ENCODE measurements around the gene OBSCN. TPM values are rescaled to one million over a fixed set of nuclear protein-coding genes. Genes with fewer than 3 reads are reported as not detected.

The OBSCN gene
- total RNA-seq, 1 experiment from 2014 or later: 29.1 TPM

DNA sequence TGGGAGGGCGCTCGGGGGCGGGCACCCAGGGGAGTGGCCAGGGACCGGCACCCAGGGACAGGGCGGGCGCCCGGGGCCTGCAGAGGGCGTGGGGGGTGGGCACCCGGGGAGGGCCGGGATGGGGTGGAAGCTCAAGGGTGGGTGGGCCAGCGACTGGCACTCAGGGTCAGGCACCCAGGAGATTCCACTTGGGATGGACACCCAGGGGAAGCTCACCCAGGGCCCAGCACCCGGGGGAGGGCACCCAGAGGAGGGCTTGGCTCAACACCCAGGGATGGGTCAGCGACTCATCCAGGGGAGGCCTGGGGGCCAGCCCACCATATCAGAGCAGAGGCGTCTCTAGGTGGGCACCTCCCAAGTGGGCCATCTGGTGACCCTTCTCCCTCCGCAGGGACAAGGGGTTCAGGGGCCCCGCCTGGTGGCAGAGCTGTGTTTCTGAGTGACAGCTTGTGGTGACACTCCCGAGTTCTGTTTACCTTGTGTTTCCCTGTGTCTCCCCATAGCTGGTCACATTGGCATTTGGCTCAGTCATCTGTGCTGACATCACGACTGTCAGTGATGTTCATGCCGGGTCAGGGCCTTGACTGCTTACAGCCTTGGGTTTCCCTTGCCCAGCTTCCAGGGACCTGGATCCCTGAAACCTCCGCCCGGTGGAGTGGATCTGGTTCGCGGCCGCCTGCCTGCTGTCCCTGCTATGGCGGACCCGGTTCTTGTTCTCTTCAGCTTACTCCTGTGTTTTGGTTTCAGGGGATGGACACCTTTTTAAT is 41.5 kb upstream of the OBSCN start:
- peaks cover 18% of the 10 kb centered on the region for H3K4me1 ChIP-seq (ENCODE audit: insufficient read depth, low read length)
- H2AFZ ChIP-seq (ENCODE audit: low read length): peak overlapping the region; percentile 51
- no peaks in the 10 kb centered on the region for H3F3A ChIP-seq (ENCODE audit: low read length, unreplicated experiment)
- peak overlapping the region; percentile 93 for H3K27ac ChIP-seq (ENCODE audit: low read length)
- intact Hi-C loops (cut with micrococcal nuclease): loop anchor here (1.0 to 10.0 kb wide), 9 partner anchors 26 to 1979 kb away; partner anchors contain the start of genes ACBD3, ARF1, GUK1 and MRPL55
- H3K36me3 ChIP-seq (ENCODE audit: low read depth, low read length): no peaks in the 10 kb centered on the region
- H3K9me3 ChIP-seq (ENCODE audit: low read length): no peaks in the 10 kb centered on the region
- CTCF ChIA-PET: interaction anchor here (0.6 to 2.5 kb wide), 4 partner anchors 35 to 1063 kb away, joined by 3 to 19 read pairs (median 10); no protein-coding TSS in a partner anchor
- peak overlapping the region; percentile 96 for H3K9ac ChIP-seq (ENCODE audit: low read length)
- DNase-seq: peak; percentile 89
- no peak for TF ChIP-seq EZH2phosphoT487 (IDR thresholded peaks at IDR 0.05; ENCODE audit: borderline replicate concordance, low read length)
- TF ChIP-seq, protein P1, sequence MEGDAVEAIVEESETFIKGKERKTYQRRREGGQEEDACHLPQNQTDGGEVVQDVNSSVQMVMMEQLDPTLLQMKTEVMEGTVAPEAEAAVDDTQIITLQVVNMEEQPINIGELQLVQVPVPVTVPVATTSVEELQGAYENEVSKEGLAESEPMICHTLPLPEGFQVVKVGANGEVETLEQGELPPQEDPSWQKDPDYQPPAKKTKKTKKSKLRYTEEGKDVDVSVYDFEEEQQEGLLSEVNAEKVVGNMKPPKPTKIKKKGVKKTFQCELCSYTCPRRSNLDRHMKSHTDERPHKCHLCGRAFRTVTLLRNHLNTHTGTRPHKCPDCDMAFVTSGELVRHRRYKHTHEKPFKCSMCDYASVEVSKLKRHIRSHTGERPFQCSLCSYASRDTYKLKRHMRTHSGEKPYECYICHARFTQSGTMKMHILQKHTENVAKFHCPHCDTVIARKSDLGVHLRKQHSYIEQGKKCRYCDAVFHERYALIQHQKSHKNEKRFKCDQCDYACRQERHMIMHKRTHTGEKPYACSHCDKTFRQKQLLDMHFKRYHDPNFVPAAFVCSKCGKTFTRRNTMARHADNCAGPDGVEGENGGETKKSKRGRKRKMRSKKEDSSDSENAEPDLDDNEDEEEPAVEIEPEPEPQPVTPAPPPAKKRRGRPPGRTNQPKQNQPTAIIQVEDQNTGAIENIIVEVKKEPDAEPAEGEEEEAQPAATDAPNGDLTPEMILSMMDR (conservative IDR thresholded peaks at IDR 0.05; ENCODE audit: low read depth, low read length): peak; percentile 62
- TF ChIP-seq EZH2 (IDR thresholded peaks at IDR 0.05; ENCODE audit: low read length, unreplicated experiment): no peak
- peak; percentile 75 for ATAC-seq
- H3K4me2 ChIP-seq (ENCODE audit: low read length): peak overlapping the region; percentile 94
- no peaks in the 10 kb centered on the region for H4K20me1 ChIP-seq (ENCODE audit: low read length)
- H3K9me2 ChIP-seq (replicated peaks; ENCODE audit: low read length): no peaks in the 10 kb centered on the region
- H3K79me2 ChIP-seq (ENCODE audit: low read length): peaks cover 24% of the 10 kb centered on the region
- no TSS peak for BruUV-seq (replicated peaks)
- no peaks in the 10 kb centered on the region for H3K27me3 ChIP-seq (ENCODE audit: low read length)
- POLR2A ChIA-PET (ENCODE audit: unreplicated experiment): interaction anchor here (0.6 to 1.6 kb wide), 2 partner anchors 26 to 79 kb away, joined by 3 to 5 read pairs; no protein-coding TSS in a partner anchor
- peak overlapping the region; percentile 77 for H3K4me3 ChIP-seq (ENCODE audit: low read length)

- CTCF ChIA-PET: no interaction called here
- ATAC-seq: no peak
Observed at GRCh38 chr1:228168563-228169270, 39.1 kb upstream of the OBSCN start.

More at GRCh38 chr1:228168563-228169270, 39.1 kb upstream of the OBSCN start:
- DNase-seq: no peak
- Histone ChIP-seq H3K9me2 (replicated peaks; ENCODE audit: low read length) (no peaks in the 10 kb centered on the region), H3K36me3 (ENCODE audit: low read depth, low read length) (no peaks in the 10 kb centered on the region), H3K4me1 (ENCODE audit: insufficient read depth, low read length) (peaks cover 23% of the 10 kb centered on the region), H3K27ac (ENCODE audit: low read length) (no peak overlapping the region), H4K20me1 (ENCODE audit: low read length) (no peaks in the 10 kb centered on the region), H3K79me2 (ENCODE audit: low read length) (peaks cover 32% of the 10 kb centered on the region), H3F3A (ENCODE audit: low read length, unreplicated experiment) (no peaks in the 10 kb centered on the region), H3K27me3 (ENCODE audit: low read length) (no peaks in the 10 kb centered on the region), H3K9me3 (ENCODE audit: low read length) (no peaks in the 10 kb centered on the region), H3K9ac (ENCODE audit: low read length) (no peak overlapping the region), H3K4me3 (ENCODE audit: low read length) (no peak overlapping the region), H3K4me2 (ENCODE audit: low read length) (no peak overlapping the region), H2AFZ (ENCODE audit: low read length) (no peak overlapping the region)
- POLR2A ChIA-PET (ENCODE audit: unreplicated experiment): interaction anchor here (0.6 kb wide), 1 partner anchor 107 kb away, joined by 3 read pairs; no protein-coding TSS in a partner anchor
- no TSS peak for BruUV-seq (replicated peaks)
- intact Hi-C loops (cut with micrococcal nuclease): loop anchor here (5.0 to 10.0 kb wide), 3 partner anchors 289 to 1981 kb away; partner anchors contain the start of gene ACBD3
- TF ChIP-seq EZH2 (IDR thresholded peaks at IDR 0.05; ENCODE audit: low read length, unreplicated experiment): no peak
- TF ChIP-seq, protein P1 (conservative IDR thresholded peaks at IDR 0.05; ENCODE audit: low read depth, low read length): no peak
- no peak for TF ChIP-seq EZH2phosphoT487 (IDR thresholded peaks at IDR 0.05; ENCODE audit: borderline replicate concordance, low read length)

Measured in PC-3 (cell line).